A549 (cell line): Measurements from ENCODE around the gene C3orf22.

Source experiments
- CTCF ChIP-seq: fragments of >200 bp; sonication (Bioruptor Twin); formaldehyde crosslinking; IDR thresholded peaks from 3 replicates; pipeline ENCODE4 v1.5.1; 2016
- ELK1 ChIP-seq: fragments of 150-350 bp; IDR thresholded peaks from 2 replicates; pipeline ENCODE4 v1.6.1; 2014; ENCODE audit warnings: low read depth, mild to moderate bottlenecking, low read length
- ESRRA ChIP-seq: fragments of 150-350 bp; IDR thresholded peaks from 2 replicates; pipeline ENCODE4 v1.6.1; 2014; ENCODE audit warnings: mild to moderate bottlenecking, low read length, borderline replicate concordance
- JUN ChIP-seq, 2 experiments: fragments of >200 bp; sonication (Bioruptor Twin); formaldehyde crosslinking; IDR thresholded peaks; 2 replicates in 1 of 2; 3 replicates in 1 of 2; pipeline ENCODE4 v1.6.1; 2016 to 2017
- KDM1A ChIP-seq: fragments of 200-600 bp; sonication (generic); IDR thresholded peaks from 2 replicates; pipeline ENCODE4 v1.6.1; 2016; ENCODE audit warnings: low read depth, mild to moderate bottlenecking
- MYC ChIP-seq: IDR thresholded peaks from 2 replicates; pipeline ENCODE4 v1.6.1; 2012; ENCODE audit warnings: mild to moderate bottlenecking, inconsistent platforms, low read length, improper control_type of control experiment, borderline replicate concordance
- NR3C1 ChIP-seq: fragments of >200 bp; sonication (Bioruptor Twin); formaldehyde crosslinking; IDR thresholded peaks from 3 replicates; pipeline ENCODE4 v1.6.1; 2017
- PHF8 ChIP-seq: fragments of 200-600 bp; sonication (generic); IDR thresholded peaks from 2 replicates; pipeline ENCODE4 v1.6.1; 2016; ENCODE audit warnings: low read depth, mild to moderate bottlenecking, antibody characterized with exemption, moderate library complexity, borderline replicate concordance
- POLR2A ChIP-seq: IDR thresholded peaks from 2 replicates; pipeline ENCODE4 v1.6.1; 2012; ENCODE audit warnings: mild to moderate bottlenecking, low read length
- REST ChIP-seq: fragments of 200-600 bp; sonication (generic); IDR thresholded peaks from 2 replicates; pipeline ENCODE4 v1.6.1; 2016; ENCODE audit warnings: antibody characterized with exemption, mild to moderate bottlenecking, moderate library complexity
- RFX5 ChIP-seq: fragments of 450-650 bp; IDR thresholded peaks from 2 replicates; pipeline ENCODE4 v1.7.1; 2014; ENCODE audit warnings: antibody characterized with exemption, mild to moderate bottlenecking, moderate library complexity
- SREBF2 ChIP-seq: fragments of 450-650 bp; IDR thresholded peaks from 2 replicates; pipeline ENCODE4 v1.6.1; 2014; ENCODE audit warnings: mild to moderate bottlenecking, moderate library complexity
- USF2 ChIP-seq: fragments of 450-650 bp; IDR thresholded peaks from 2 replicates; pipeline ENCODE4 v1.6.1; 2014; ENCODE audit warnings: antibody characterized with exemption
- ZFP36 ChIP-seq: fragments of 450-650 bp; IDR thresholded peaks from 2 replicates; pipeline ENCODE4 v1.6.1; 2014; ENCODE audit warnings: borderline replicate concordance; ENCODE audit not compliant: partially characterized antibody

GRCh38 chr3:126515066-126515706 lies 43.5 kb downstream of the C3orf22 start:
- TF ChIP-seq KDM1A (no peak), SREBF2 (no peak), ELK1 (no peak), NR3C1 (no peak), CTCF (no peak), PHF8 (no peak), REST (no peak), USF2 (no peak), MYC (no peak), JUN (IDR thresholded peaks at IDR 0.05) (no peak), ESRRA (no peak), POLR2A (no peak), ZFP36 (no peak), RFX5 (no peak)
